Psoas muscle (tissue), 8 donors: ENCODE data around the gene THPO. TPM values are rescaled to one million over a fixed set of nuclear protein-coding genes. Genes with fewer than 3 reads are reported as not detected.

ENCODE experiments used
- ATAC-seq, 4 donors: fragments of 200-7000 bp; cut with Tn5 transposase; one replicate each; pipeline ENCODE4 v1.9.1; 2020; ENCODE audit warnings: moderate library complexity in 3 of 4, mild to moderate bottlenecking in 2 of 4
- DNase-seq, 2 donors: peaks; one replicate each; pipeline ENCODE4 v3.0.0-alpha.2; 2020
- H3K27ac ChIP-seq: fragments of 200-600 bp; one replicate; pipeline ENCODE4 v1.8.0; 2022
- H3K27me3 ChIP-seq, 3 donors: fragments of 200-600 bp in 1 of 3; one replicate each; pipeline versions ENCODE4 v1.6.1 to v1.8.0; 2013 to 2022; ENCODE audit warnings: low read length in 2 of 3, mild to moderate bottlenecking in 2 of 3, moderate library complexity in 1 of 3; ENCODE audit not compliant: insufficient read depth in 3 of 3
- H3K36me3 ChIP-seq, 2 donors: fragments of 200-600 bp in 1 of 2; one replicate each; pipeline versions ENCODE4 v1.6.1 to v1.8.0; 2013 to 2022; ENCODE audit warnings: low read depth in 1 of 2, mild to moderate bottlenecking in 1 of 2, moderate library complexity in 1 of 2; ENCODE audit not compliant: insufficient read depth in 1 of 2
- H3K4me1 ChIP-seq: fragments of 200-600 bp; one replicate; pipeline ENCODE4 v1.8.0; 2022
- H3K4me3 ChIP-seq: fragments of 200-600 bp; one replicate; pipeline ENCODE4 v1.8.0; 2022; ENCODE audit warnings: mild to moderate bottlenecking
- H3K9me3 ChIP-seq: fragments of 200-600 bp; one replicate; pipeline ENCODE4 v1.8.0; 2022
- WGBS, 3 donors: extraction: QIAGEN DNeasy Blood & Tissue Kit; methylation state at CpG; one replicate each; pipeline versions ENCODE4 v1.1.6 to v1.1.7; 2013; 5-methylcytosine and 5-hydroxymethylcytosine counted together
- intact Hi-C, 2 donors: fragments of 100-400 bp; cut with DNase I; formaldehyde crosslinking; loops; one replicate each; pipeline versions ENCODE4 v1.11.0 to v1.14.2; 2022
- polyA plus RNA-seq, 3 donors: library from polyadenylated mRNA; stranded (reverse); fragments of 200-250 nt; gene quantifications; one replicate each; pipeline ENCODE4 v1.2.3, GENCODE V29; 2013
- total RNA-seq, 4 donors: library from RNA; stranded (reverse); fragmentation: NEBNext Ultra II Directional in 2 of 4; extraction: Animal tissue kit (Norgen Biotek cat#: 25700) in 2 of 4; gene quantifications; one replicate each; pipeline versions ENCODE4 v1.2.1 to v1.2.4, GENCODE V29; 2021 to 2023
- TF ChIP-seq, protein P1 (sequence below): fragments of 200-600 bp; IDR thresholded peaks from one replicate; pipeline ENCODE4 v1.8.0; 2022; ENCODE audit warnings: antibody characterized with exemption
- donor health status: healthy with polysubstance abuse.
- donor health status: DM: no; HTN: no; CAD: no; lungs with moderate emphysema.
- donor health status: Bipolar disorder and iron deficiency.
- donor health status: healthy.
- donor health status: DM: yes; HTN: yes; CAD: no.
- donor health status: DM: no; HTN: no; CAD: no.
- donor health status: DM: no; HTN: no; CAD: no.
- donor health status: DM: yes; HTN: yes; CAD: no.

Gene THPO
- total and polyA plus RNA-seq, 7 donors, result 0.49 to 3.0 (median 0.92) TPM

DNA sequence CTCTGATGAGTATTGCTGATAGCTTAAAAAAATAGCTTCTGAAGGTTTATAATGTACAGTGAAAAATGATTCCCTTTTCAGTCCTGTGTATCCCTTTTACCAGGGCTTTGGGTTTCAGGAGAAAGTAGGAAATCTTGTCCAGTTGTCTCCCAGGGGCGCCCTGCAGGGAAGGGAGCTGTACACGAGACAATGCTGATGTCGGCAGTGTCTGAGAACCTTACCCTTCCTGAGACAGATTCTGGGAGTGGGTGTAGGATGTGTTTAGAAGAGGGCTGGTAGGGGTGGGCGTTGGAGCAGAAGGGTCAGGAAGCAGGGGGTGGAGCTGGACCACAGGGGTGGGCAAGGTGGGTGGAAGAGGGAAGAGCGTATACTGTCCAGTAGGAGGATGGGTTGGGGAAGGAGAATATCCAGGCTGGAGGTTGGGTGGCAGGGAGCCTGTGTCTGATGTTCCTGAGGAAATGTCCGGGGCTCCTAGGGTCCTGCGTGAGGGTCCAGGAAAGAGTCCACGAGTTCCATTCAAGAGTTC, 5.6 kb downstream of the THPO start:
- no peak for DNase-seq
- H3K9me3 ChIP-seq, result no peaks in the 10 kb centered on the region
- peaks cover 0 to 7% (median 0%) of the 10 kb centered on the region in 3 donors for H3K27me3 ChIP-seq
- WGBS, 3 donors, result 74 to 82% (median 75%) methylated on average over 8 of the region's 8 CpGs
- TF ChIP-seq, protein P1, sequence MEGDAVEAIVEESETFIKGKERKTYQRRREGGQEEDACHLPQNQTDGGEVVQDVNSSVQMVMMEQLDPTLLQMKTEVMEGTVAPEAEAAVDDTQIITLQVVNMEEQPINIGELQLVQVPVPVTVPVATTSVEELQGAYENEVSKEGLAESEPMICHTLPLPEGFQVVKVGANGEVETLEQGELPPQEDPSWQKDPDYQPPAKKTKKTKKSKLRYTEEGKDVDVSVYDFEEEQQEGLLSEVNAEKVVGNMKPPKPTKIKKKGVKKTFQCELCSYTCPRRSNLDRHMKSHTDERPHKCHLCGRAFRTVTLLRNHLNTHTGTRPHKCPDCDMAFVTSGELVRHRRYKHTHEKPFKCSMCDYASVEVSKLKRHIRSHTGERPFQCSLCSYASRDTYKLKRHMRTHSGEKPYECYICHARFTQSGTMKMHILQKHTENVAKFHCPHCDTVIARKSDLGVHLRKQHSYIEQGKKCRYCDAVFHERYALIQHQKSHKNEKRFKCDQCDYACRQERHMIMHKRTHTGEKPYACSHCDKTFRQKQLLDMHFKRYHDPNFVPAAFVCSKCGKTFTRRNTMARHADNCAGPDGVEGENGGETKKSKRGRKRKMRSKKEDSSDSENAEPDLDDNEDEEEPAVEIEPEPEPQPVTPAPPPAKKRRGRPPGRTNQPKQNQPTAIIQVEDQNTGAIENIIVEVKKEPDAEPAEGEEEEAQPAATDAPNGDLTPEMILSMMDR, result no peak
- H3K4me1 ChIP-seq, result peaks cover 17% of the 10 kb centered on the region
- peaks cover 0 to 15% of the 10 kb centered on the region in 2 donors for H3K36me3 ChIP-seq
- intact Hi-C loops, result loop anchor here (2.0 to 10.0 kb wide), 3 partner anchors 92 to 402 kb away; no protein-coding TSS in a partner anchor
- no peak overlapping the region for H3K27ac ChIP-seq
- no peak for ATAC-seq
- H3K4me3 ChIP-seq, result no peak overlapping the region

DNA sequence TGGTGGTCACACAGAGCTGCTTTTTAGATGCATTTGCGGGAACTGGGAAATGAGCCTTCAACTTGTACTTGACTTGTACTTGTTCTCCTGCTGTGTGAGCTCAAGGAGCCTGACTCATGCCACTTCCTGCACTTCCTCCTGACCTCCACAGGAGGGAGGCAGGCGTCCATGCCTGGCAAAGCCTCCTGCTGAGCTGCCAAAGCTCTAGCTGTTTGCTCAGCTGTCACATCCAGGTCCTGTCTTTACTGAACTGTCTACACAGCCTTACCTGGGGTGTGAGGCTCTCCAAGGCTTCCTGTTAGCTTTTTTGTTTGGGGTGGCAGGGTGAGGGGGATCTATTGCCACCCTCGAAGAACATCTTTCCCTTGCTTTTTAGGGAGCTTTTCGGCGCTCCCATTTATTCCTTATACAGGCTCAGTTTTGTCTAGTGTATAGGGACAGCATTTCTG, 6.4 kb downstream of the THPO start:
- intact Hi-C loops, result loop anchor here (1.0 to 10.0 kb wide), 6 partner anchors 93 to 403 kb away; no protein-coding TSS in a partner anchor
- Histone ChIP-seq H3K36me3 (peaks cover 2 to 22% of the 10 kb centered on the region in 2 donors), H3K9me3 (no peaks in the 10 kb centered on the region), H3K27me3 (no peaks in the 10 kb centered on the region), H3K27ac (no peak overlapping the region), H3K4me3 (no peak overlapping the region), H3K4me1 (peaks cover 17% of the 10 kb centered on the region)
- 46 to 51% (median 49%) methylated on average over 5 of the region's 5 CpGs for WGBS, 3 donors
- ATAC-seq, result peak; percentile 91 to 97 (median 94)
- TF ChIP-seq, protein P1, result peak; percentile 98
- peak; percentile 78 to 91 for DNase-seq

DNA sequence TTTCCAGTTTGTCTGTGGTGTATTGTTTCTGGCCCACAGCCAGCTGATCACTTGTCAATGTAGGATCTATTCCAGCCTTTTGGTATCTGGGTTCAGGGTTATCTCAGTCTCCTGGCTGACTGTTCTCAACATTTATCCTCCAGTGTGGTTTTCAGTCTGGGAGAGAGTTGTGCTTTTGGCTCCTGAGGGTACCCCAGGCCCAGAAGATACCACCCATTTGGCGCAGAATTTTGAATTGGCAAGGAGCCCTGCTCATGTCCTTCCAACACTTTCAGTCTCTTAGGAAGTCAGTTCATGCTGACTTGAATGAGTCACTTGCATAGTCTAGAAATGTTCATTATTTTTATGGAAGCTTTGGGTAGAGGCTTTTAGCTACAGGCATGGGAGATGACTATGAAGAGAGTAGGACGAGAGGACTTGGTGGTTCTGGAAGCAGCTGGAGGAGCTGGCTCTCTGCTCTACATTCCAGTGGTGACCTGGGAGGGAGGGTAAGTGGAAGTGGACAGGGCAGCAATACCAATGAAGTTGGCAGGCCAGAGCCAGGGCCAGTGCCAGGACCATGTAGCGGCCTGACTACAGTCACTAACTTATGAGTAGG, 9.3 kb downstream of the THPO start:
- no peak overlapping the region for H3K4me3 ChIP-seq
- intact Hi-C loops, result no loop called here
- peaks cover 2 to 41% of the 10 kb centered on the region in 2 donors for H3K36me3 ChIP-seq
- TF ChIP-seq, protein P1, result no peak
- peak overlapping the region; percentile 48 for H3K27ac ChIP-seq
- ATAC-seq (peak; percentile 51 to 84 (median 70)), DNase-seq (peak in 1 of 2 donors; percentile 68)
- WGBS, 3 donors, result 26 to 35% (median 32%) methylated on average over 3 of the region's 3 CpGs
- H3K4me1 ChIP-seq, result peaks cover 17% of the 10 kb centered on the region
- no peaks in the 10 kb centered on the region for H3K27me3 ChIP-seq
- H3K9me3 ChIP-seq, result no peaks in the 10 kb centered on the region

DNA sequence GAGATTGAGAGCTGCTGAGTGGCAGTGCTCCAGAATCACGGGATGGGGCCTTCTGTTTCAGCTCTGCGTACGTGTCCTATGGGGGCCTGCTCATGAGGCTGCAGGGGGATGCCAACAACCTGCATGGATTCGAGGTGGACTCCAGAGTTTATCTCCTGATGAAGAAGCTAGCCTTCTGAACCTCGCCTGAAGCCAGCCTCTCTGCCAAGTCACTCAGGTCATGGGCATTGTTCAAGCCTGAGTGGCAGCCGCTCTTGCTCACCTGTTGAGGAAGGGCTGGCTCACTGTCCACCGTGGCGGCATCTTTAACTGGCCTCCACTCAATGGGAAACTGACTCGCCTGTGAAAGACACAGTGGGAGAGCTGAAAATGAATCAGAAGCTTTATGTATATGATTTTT, 9.9 kb downstream of the THPO start:
- 73 to 77% (median 74%) methylated on average over 9 of the region's 9 CpGs for WGBS, 3 donors
- DNase-seq (peak in 1 of 2 donors; percentile 42), ATAC-seq (no peak)
- H3K4me1 ChIP-seq, result peaks cover 17% of the 10 kb centered on the region
- H3K27ac ChIP-seq, result no peak overlapping the region
- H3K9me3 ChIP-seq, result no peaks in the 10 kb centered on the region
- peaks cover 2 to 41% of the 10 kb centered on the region in 2 donors for H3K36me3 ChIP-seq
- no peak overlapping the region for H3K4me3 ChIP-seq
- TF ChIP-seq, protein P1, result no peak
- no peaks in the 10 kb centered on the region for H3K27me3 ChIP-seq
- intact Hi-C loops, result no loop called here
